Astrocyte (in vitro differentiated cells and primary cell): ENCODE data around the gene TTC34. TPM values are rescaled to one million over a fixed set of nuclear protein-coding genes. Genes with fewer than 3 reads are reported as not detected.

Source experiments
- DNase-seq: peaks from one replicate; pipeline ENCODE4 v3.0.0-alpha.2; 2010; ENCODE audit warnings: low read depth
- FAIRE-seq: peaks from 2 replicates; lab custom pipeline; 2011; peaks lifted over from hg19 to GRCh38; lab: Jason Lieb, UNC
- H2AFZ ChIP-seq: 2 replicates; pipeline ENCODE4 v1.6.0; 2012; ENCODE audit warnings: low read depth, low read length, inconsistent platforms
- H3K27ac ChIP-seq: 2 replicates; pipeline ENCODE4 v1.5.1; 2011; ENCODE audit warnings: low read depth, low read length, inconsistent platforms
- H3K27me3 ChIP-seq: 2 replicates; pipeline ENCODE4 v1.6.0; 2011; ENCODE audit warnings: low read length, inconsistent platforms; ENCODE audit not compliant: insufficient read depth
- H3K36me3 ChIP-seq: 2 replicates; pipeline ENCODE4 v1.5.1; 2011; ENCODE audit warnings: low read length, inconsistent platforms; ENCODE audit not compliant: insufficient read depth
- H3K4me1 ChIP-seq: 2 replicates; pipeline ENCODE4 v1.5.1; 2011; ENCODE audit warnings: low read length, inconsistent platforms; ENCODE audit not compliant: insufficient read depth
- H3K4me2 ChIP-seq: 2 replicates; pipeline ENCODE4 v1.6.0; 2012; ENCODE audit warnings: low read length, inconsistent platforms
- H3K4me3 ChIP-seq: 2 replicates; pipeline ENCODE4 v1.5.1; 2011; ENCODE audit warnings: low read depth, mild to moderate bottlenecking, low read length, inconsistent platforms; ENCODE audit not compliant: insufficient read depth
- H3K79me2 ChIP-seq: 2 replicates; pipeline ENCODE4 v1.6.0; 2012; ENCODE audit warnings: mild to moderate bottlenecking, low read length, inconsistent platforms; ENCODE audit not compliant: insufficient read depth
- H3K9ac ChIP-seq: 2 replicates; pipeline ENCODE4 v1.6.0; 2012; ENCODE audit warnings: mild to moderate bottlenecking, low read length, inconsistent platforms
- H3K9me3 ChIP-seq: 2 replicates; pipeline ENCODE4 v1.5.1; 2012; ENCODE audit warnings: low read depth, mild to moderate bottlenecking, low read length, inconsistent platforms; ENCODE audit not compliant: insufficient read depth
- H4K20me1 ChIP-seq: 2 replicates; pipeline ENCODE4 v1.6.0; 2012; ENCODE audit warnings: low read length, inconsistent platforms; ENCODE audit not compliant: insufficient read depth
- H3K27ac Mint-ChIP-seq: one replicate; pipeline ENCODE4 v1.8.0; 2021; ENCODE audit warnings: mild to moderate bottlenecking, mixed read lengths; ENCODE audit not compliant: unreplicated experiment
- H3K27me3 Mint-ChIP-seq: one replicate; pipeline ENCODE4 v1.8.0; 2021; ENCODE audit warnings: low read depth, mixed read lengths; ENCODE audit not compliant: unreplicated experiment
- H3K36me3 Mint-ChIP-seq: one replicate; pipeline ENCODE4 v1.8.0; 2021; ENCODE audit warnings: low read depth, mixed read lengths; ENCODE audit not compliant: unreplicated experiment
- H3K4me1 Mint-ChIP-seq: one replicate; pipeline ENCODE4 v1.8.0; 2021; ENCODE audit warnings: low read depth, mixed read lengths; ENCODE audit not compliant: unreplicated experiment
- H3K4me3 Mint-ChIP-seq: one replicate; pipeline ENCODE4 v1.8.0; 2021; ENCODE audit warnings: mild to moderate bottlenecking, moderate library complexity, mixed read lengths; ENCODE audit not compliant: unreplicated experiment
- H3K9me3 Mint-ChIP-seq: one replicate; pipeline ENCODE4 v1.8.0; 2021; ENCODE audit warnings: mild to moderate bottlenecking, mixed read lengths; ENCODE audit not compliant: unreplicated experiment
- CTCF ChIP-seq: IDR thresholded peaks from 2 replicates; pipeline ENCODE4 v1.5.1; 2011; ENCODE audit warnings: low read depth, mild to moderate bottlenecking, inconsistent platforms, low read length, moderate library complexity; ENCODE audit not compliant: insufficient read depth
- EZH2 ChIP-seq: IDR thresholded peaks from 2 replicates; pipeline ENCODE4 v1.6.1; 2012; ENCODE audit warnings: mild to moderate bottlenecking, low read length, inconsistent platforms; ENCODE audit not compliant: insufficient read depth
- total RNA-seq: library from RNA; stranded (reverse); gene quantifications from 2 replicates; pipeline ENCODE4 v1.2.1, GENCODE V29; 2021

TTC34 gene
- total RNA-seq, 1 donor from 2014 or later: 0.39 TPM

DNA sequence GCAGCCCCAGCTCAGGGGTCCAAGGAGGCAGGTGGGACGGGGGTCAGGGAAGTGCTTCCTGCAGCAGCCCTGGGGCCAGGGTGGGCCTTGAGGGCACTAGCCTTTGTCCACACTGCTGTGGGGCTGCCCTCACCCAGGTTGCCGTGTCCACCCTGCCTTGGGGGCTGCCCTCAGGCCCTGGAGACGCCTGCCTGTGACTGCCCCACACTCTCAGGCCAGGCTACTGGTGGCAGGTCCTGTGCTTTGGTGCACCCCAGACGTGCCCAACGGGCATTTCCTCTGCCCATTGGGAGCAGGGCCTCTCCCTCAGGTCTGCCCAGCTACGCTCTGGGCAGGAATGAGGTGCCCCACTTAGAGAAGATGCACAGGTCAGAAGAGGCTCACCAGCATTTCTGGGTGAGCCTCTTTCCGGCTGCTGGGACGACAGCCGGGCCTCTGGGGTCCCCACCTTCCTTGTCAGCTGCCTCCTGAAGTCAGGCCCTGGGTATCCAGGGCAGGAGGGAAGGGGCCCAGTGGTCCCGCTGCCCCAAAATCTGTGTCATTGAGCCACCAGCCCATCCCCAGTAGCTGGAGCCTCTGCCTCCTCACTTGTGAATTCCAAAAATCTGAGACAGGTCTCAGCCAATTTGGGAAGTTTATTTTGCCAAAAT, 166.0 kb downstream of the TTC34 start:
- no peaks in the 10 kb centered on the region for H3K4me1 Mint-ChIP-seq
- H3K27me3 Mint-ChIP-seq: peaks cover 39% of the 10 kb centered on the region
- no peaks in the 10 kb centered on the region for H4K20me1 ChIP-seq
- no peaks in the 10 kb centered on the region for H3K36me3 Mint-ChIP-seq
- no peak overlapping the region for H3K4me3 Mint-ChIP-seq
- no peaks in the 10 kb centered on the region for H3K36me3 ChIP-seq
- TF ChIP-seq EZH2 (no peak), CTCF (no peak)
- H3K9me3 Mint-ChIP-seq: peaks cover 4% of the 10 kb centered on the region
- peaks cover 10% of the 10 kb centered on the region for H3K9me3 ChIP-seq
- H3K9ac ChIP-seq: no peak overlapping the region
- no peak overlapping the region for H3K27ac ChIP-seq
- DNase-seq (no peak), FAIRE-seq (no peak)
- no peak overlapping the region for H3K4me2 ChIP-seq
- no peak overlapping the region for H3K27ac Mint-ChIP-seq
- H3K4me1 ChIP-seq: no peaks in the 10 kb centered on the region
- no peaks in the 10 kb centered on the region for H3K27me3 ChIP-seq
- no peak overlapping the region for H2AFZ ChIP-seq
- no peaks in the 10 kb centered on the region for H3K79me2 ChIP-seq
- H3K4me3 ChIP-seq: no peak overlapping the region

DNA sequence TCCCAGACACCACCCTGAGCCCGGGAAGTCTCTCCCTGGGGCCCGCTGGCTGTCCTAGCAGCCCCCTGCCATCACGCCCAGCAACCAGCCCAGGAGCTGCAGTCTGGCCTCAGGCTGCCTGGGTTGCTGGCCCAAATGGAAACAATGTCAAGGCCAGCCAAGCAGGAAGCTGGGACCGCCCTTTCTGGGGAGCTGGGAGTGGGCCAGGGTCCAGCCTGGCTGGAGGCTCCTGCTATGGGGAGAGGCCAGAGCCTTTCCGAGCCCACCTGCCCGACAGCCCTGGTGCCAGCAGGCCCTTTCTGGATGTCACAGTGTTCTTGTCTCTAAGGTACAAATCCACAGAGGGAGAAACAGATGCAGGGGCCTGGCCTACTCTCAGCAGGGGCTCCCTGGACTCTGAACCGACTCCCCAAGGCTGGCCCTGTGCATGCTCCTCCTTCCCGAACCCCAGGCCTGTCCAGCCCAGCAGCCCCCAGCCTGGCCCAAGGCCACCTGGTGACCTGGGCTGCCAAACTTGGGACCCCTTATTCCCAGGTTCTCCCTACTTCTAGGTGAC, 167.5 kb downstream of the TTC34 start:
- H3K9ac ChIP-seq: no peak overlapping the region
- no peaks in the 10 kb centered on the region for H3K4me1 Mint-ChIP-seq
- no peaks in the 10 kb centered on the region for H3K79me2 ChIP-seq
- FAIRE-seq (no peak), DNase-seq (no peak)
- TF ChIP-seq EZH2: no peak
- no peak for TF ChIP-seq CTCF
- no peak overlapping the region for H2AFZ ChIP-seq
- no peak overlapping the region for H3K4me3 Mint-ChIP-seq
- no peaks in the 10 kb centered on the region for H3K4me1 ChIP-seq
- H3K36me3 Mint-ChIP-seq: no peaks in the 10 kb centered on the region
- peaks cover 4% of the 10 kb centered on the region for H3K9me3 Mint-ChIP-seq
- no peak overlapping the region for H3K27ac ChIP-seq
- no peaks in the 10 kb centered on the region for H3K27me3 ChIP-seq
- H3K4me3 ChIP-seq: no peak overlapping the region
- no peak overlapping the region for H3K4me2 ChIP-seq
- H3K27me3 Mint-ChIP-seq: peaks cover 50% of the 10 kb centered on the region
- no peak overlapping the region for H3K27ac Mint-ChIP-seq
- peaks cover 14% of the 10 kb centered on the region for H3K9me3 ChIP-seq
- H3K36me3 ChIP-seq: no peaks in the 10 kb centered on the region
- H4K20me1 ChIP-seq: no peaks in the 10 kb centered on the region

DNA sequence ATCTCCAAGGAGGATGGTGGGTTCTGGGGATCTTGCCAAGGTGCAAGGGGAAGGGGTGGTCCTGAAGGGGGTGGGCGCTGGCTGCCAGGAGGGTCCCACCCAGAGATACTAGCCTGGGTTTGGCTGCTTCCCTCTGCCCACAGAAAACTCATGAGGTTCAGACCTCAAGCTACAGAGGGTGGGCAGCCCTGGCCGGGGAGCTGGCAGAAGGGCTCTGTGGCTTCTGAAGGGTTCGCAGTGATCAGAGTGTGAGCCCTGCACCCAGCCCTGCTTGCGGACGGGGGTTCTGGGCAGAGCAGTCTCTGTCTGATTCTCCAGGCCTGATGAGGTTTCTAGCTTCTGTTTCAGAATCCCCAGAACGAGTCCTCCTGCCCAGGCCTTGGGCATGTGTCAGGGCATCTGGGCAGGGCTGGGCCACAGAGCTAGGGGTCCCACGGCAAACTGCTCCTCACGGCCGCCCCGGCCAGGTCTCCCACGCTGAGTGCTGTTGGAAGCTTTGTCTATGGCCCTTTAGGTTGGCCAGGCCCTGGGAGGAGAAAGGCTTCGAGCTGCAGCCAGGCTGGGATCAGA, 168.0 kb downstream of the TTC34 start:
- Histone ChIP-seq H3K27me3 (no peaks in the 10 kb centered on the region), H3K9ac (no peak overlapping the region), H3K79me2 (no peaks in the 10 kb centered on the region), H3K36me3 (no peaks in the 10 kb centered on the region), H3K27ac (no peak overlapping the region), H3K4me3 (no peak overlapping the region), H3K4me2 (no peak overlapping the region), H2AFZ (no peak overlapping the region), H3K4me1 (no peaks in the 10 kb centered on the region), H4K20me1 (no peaks in the 10 kb centered on the region), H3K9me3 (peaks cover 14% of the 10 kb centered on the region)
- Mint-ChIP-seq H3K9me3 (peaks cover 4% of the 10 kb centered on the region), H3K27me3 (peaks cover 50% of the 10 kb centered on the region), H3K36me3 (no peaks in the 10 kb centered on the region), H3K27ac (no peak overlapping the region), H3K4me3 (no peak overlapping the region), H3K4me1 (no peaks in the 10 kb centered on the region)
- DNase-seq (no peak), FAIRE-seq (no peak)
- TF ChIP-seq EZH2: no peak
- TF ChIP-seq CTCF: no peak
